Measurements from ENCODE around the gene NLRP7.

The NLRP7 gene

GRCh38 chr19:54875506-54875905 is 71.8 kb downstream of the NLRP7 start:
- no peak for DNase-seq (ENCODE audit: low read depth)
- H3K4me3 ChIP-seq (replicated peaks; ENCODE audit: low read depth, low read length): no peak overlapping the region
- TF ChIP-seq, protein P1, sequence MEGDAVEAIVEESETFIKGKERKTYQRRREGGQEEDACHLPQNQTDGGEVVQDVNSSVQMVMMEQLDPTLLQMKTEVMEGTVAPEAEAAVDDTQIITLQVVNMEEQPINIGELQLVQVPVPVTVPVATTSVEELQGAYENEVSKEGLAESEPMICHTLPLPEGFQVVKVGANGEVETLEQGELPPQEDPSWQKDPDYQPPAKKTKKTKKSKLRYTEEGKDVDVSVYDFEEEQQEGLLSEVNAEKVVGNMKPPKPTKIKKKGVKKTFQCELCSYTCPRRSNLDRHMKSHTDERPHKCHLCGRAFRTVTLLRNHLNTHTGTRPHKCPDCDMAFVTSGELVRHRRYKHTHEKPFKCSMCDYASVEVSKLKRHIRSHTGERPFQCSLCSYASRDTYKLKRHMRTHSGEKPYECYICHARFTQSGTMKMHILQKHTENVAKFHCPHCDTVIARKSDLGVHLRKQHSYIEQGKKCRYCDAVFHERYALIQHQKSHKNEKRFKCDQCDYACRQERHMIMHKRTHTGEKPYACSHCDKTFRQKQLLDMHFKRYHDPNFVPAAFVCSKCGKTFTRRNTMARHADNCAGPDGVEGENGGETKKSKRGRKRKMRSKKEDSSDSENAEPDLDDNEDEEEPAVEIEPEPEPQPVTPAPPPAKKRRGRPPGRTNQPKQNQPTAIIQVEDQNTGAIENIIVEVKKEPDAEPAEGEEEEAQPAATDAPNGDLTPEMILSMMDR (IDR thresholded peaks at IDR 0.05; ENCODE audit: low read length, missing control alignments): no peak

DNA sequence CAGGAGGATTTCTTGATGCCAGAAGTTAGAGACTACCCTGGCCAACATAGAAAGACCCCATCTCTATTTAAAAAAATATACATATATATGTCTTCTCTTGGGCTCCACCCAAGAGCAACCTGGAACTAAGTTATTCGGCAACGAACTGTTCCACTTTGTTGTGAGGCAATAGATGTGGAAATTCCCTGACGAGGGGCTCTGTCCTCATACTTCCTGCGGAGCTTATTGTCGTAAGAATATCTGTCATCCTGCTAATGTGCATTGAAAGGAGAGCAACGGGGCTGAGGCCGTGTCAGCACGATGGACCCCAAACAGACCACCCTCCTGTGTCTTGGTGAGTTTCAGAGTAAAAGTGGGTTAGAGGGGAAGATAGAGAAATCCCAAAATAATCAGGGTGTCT is 73.3 kb downstream of the NLRP7 start, which contains the start of gene FCAR:
Gene FCAR (plus strand): TSS at position 246 of the 400 bp plus-strand sequence. CDS start 55 bp downstream, at position 301.
- no peak within 1 kb of the TSS for H3K4me3 ChIP-seq (replicated peaks; ENCODE audit: low read depth, low read length)
- TF ChIP-seq, protein P1 (IDR thresholded peaks at IDR 0.05; ENCODE audit: low read length, missing control alignments): no peak
- DNase-seq (ENCODE audit: low read depth): no peak
